ENCODE measurements around the gene AVP.

- TF ChIP-seq CTCF (IDR thresholded peaks at IDR 0.05): no peak
- no peak for TF ChIP-seq POLR2A (IDR thresholded peaks at IDR 0.05)
- TF ChIP-seq POLR2AphosphoS5 (IDR thresholded peaks at IDR 0.05): no peak
Observed at GRCh38 chr20:3102575-3103368, 18.2 kb upstream of the AVP start.

All from stomach (tissue), 4 donors.